ELR (cell line): ENCODE data around the gene TYROBP.
"Not testable (repeated sequence)": the region's sequence is repeated elsewhere in the genome, so short reads cannot be mapped to it uniquely, and the experiment has no call there.

Experiments
- DNase-seq: peaks from one replicate; pipeline ENCODE4 v3.0.0-alpha.2; 2015; ENCODE audit warnings: low read depth

The TYROBP gene

GRCh38 chr19:35908010-35908441 lies at the start of gene TYROBP:
Gene TYROBP (minus strand): TSS chr19:35908295. CDS start chr19:35908228, 67 bp downstream.
- DNase-seq = no peak

DNA sequence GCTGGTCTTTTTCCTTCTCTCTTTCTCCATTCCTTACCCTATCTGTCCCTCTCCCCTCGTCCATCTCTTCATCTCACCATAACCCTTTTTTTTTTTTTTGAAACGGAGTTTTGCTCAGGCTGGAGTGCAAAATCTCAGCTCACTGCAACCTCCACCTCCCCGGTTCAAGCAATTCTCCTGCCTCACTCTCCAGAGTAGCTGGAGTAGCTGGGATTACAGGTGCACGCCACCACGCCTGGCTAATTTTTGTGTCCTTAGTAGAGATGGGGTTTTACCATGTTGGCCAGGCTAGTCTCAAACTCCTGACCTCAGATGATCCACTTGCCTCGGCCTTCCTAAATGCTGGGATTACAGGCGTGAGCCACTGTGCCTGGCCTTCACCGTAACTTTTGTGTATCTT lies 49.3 kb upstream of the TYROBP start:
- not testable (repeated sequence) for DNase-seq

GRCh38 chr19:35955881-35956634 lies 48.0 kb upstream of the TYROBP start:
- no peak for DNase-seq

GRCh38 chr19:35949131-35949530 lies 41.0 kb upstream of the TYROBP start:
- no peak for DNase-seq

GRCh38 chr19:35946203-35946602 lies 38.1 kb upstream of the TYROBP start:
- DNase-seq = no peak

DNA sequence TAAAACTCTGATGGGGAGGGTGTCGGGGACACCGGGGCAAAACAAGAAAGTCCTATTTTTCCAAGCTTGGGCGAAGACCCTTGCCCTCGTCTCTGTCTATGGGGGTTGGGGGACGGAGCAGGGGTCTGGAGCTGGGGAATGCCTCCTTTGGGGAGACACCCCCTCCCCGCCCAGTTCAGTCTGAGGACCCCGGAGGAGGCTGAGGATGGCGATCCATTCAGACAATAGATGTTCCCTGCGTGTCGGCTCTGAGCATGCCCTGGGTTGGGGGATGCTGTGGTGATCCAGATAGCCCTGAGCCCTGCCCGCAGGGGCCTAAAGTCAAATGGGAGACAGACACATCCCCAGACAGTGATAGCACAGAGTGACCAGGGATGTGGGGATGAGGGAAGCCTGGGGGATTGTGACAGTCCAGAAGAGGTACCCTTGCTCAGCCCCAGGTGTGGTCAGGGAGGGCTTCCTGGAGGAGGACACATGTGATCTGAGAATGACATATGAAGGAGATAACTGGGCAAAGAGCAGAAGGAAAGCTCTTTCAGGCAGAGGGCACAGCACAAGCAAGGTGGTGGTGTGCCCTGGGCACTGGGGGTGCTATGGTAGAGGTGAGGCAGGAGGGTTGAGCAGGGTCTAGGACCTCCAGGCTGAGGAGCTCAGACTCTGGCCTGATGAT lies 37.2 kb upstream of the TYROBP start:
- no peak for DNase-seq

GRCh38 chr19:35944556-35944955 lies 36.5 kb upstream of the TYROBP start:
- no peak for DNase-seq

DNA sequence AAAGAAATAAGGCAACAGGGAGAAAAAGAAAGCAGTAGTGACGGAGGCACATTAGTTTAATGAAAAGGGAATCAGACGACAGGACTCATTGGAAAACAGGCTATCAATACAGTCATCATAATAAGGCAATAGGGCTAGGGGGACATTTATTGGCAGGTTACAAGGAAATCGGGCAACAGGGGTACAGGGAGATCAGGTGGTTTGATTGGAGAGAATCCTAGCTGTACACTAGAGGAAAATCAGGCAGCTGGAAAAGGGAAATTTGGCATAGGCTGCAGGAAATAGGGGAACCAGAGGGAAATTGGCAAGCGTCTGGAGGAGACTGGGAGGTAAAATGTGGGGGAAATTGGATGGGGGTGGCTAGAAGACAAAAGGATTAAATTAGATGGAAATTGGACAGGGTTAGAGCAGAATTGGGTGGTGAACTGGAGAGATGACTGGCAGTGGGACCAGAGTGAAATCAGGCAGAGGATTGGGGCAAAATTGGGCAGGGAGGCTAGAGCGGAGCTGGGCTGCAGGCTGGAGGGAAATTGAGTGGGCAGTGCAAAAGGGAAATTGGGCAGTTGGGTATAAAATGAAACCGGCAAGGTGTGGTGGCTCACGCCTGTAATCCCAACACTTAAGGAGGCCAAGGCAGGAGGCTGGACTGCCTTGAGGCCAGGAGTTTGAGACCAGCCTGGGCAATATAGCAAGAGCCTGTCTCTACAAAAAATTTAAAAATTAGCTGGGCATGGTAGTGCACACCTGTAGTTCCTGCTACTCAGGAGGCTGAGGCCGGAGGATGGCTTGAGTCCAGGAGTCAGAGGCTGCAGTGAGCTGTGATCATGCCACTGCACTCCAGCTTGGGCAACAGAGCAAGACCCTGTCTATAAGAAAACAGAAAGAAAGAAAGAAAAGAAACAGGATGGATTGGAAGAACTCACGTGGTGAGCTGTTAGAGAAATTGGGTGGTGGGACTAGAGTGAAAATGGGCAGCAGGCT lies 35.5 kb upstream of the TYROBP start:
- no peak for DNase-seq

GRCh38 chr19:35942235-35942634 lies 34.1 kb upstream of the TYROBP start:
- DNase-seq = no peak

DNA sequence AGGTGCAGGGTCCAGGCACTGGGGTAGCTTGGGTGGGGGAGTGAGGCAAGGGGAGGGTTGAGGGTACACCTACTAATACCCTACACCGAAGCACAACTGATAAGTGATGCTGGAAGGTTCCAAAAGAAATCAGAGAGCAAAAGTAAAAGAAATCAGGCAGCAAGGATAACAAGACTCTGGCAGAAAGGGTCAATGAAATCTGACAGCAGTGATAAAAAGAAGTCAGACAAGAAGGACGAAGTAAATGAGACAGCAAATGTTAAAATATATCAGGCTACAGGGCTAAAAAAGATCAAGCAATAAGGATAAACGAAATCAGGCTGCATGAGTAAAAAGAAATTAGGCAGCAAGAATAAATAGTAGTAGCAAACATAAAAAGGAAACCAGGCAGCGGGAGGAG lies 32.7 kb upstream of the TYROBP start:
- DNase-seq = no peak

DNA sequence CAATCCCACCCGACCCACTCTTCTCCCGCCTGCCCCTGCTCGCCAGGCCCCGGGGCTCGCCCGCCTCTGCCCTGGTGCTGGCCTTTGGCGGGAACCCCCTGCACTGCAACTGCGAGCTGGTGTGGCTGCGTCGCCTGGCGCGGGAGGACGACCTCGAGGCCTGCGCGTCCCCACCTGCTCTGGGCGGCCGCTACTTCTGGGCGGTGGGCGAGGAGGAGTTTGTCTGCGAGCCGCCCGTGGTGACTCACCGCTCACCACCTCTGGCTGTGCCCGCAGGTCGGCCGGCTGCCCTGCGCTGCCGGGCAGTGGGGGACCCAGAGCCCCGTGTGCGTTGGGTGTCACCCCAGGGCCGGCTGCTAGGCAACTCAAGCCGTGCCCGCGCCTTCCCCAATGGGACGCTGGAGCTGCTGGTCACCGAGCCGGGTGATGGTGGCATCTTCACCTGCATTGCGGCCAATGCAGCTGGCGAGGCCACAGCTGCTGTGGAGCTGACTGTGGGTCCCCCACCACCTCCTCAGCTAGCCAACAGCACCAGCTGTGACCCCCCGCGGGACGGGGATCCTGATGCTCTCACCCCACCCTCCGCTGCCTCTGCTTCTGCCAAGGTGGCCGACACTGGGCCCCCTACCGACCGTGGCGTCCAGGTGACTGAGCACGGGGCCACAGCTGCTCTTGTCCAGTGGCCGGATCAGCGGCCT lies 32.1 kb upstream of the TYROBP start:
- no peak for DNase-seq

GRCh38 chr19:35939307-35940077 lies 31.4 kb upstream of the TYROBP start:
- DNase-seq = no peak

DNA sequence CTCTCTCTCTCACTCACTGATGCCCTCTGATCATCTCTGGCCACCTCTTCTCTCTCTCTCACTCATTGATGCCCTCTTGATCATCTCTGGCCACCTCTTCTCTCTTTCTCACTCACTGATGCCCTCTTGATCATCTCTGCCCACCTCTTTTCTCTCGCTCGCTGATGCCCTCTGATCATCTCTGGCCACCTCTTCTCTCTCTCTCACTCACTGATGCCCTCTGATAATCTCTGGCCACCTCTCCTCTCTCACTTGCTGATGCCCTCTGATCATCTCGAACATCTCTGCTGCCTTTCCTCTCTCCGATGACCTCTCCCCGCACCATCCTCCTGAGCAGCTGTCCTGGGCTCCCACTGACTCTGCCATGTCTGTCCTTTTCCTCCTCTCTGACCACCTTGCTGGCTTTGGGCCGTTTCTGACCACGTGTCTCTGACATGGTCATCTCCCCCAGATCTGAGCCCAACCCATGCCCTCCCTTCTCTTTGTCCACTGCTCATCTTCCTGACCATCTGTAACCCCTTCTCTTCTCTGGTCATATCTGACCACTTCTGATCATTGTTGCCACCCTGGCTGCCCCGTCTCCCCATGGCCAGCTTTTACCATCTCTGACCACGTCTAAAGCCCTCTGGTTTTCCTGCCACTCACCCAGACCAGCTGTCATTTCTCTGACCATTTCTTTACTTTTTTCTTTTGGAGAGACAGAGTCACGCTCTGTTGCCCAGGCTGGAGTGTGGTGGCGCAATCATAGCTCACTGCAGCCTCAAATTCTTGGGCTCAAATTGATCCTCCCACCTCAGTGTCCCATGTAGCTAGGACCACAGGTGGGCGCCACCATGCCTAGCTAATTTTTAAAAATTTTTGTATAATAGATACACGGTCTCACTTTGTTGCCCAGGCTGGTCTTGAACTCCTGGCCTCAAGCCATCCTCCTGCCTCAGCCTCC lies 30.5 kb upstream of the TYROBP start:
- no peak for DNase-seq

GRCh38 chr19:35937345-35938281 lies 29.5 kb upstream of the TYROBP start:
- DNase-seq = no peak

GRCh38 chr19:35936738-35937268 lies 28.7 kb upstream of the TYROBP start:
- DNase-seq = no peak

DNA sequence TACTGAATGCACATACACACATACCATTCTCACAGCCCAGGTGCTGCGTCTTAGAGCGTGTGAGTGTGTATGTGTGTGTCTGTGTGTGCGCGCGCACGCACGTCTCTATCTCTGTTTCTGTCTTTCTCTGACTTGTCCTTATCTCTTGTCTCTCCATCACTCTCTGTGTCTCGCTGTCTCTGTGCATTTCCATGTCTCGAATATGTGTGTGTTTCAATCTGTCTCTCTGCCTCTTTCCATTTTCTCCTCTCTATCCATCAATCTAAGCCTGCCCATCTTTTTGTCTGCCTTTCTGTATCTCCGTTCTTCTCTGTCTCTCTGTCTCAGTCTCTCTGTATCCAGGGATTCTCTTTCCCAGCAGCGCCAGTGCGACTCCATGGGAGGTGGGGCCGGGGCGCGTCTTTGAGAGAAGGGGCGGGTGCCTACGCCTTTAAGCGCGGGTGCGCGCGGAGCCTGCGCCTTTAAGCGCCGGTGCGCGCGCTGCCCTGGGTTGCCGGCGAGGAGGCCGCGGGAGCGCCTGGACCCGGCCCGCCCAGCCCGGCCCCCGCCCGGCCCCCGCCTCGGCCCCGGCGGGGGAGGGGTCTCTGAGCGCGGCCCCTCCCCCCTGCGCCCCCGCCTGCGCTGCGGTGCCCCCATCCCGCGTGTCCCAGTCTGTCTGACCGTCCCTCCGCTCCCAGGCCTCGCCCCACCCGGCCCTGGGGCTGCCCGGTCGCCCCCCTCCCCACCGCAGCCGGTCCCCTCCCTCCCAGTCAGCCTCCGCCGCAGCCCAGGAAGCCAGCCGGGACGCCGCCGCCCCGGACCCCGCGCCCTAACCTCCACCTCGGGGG lies 28.0 kb upstream of the TYROBP start, which contains the start of gene LRFN3:
Gene LRFN3, plus strand, starts transcription at position 464 of the 827 bp plus-strand sequence. CDS start 3,052 bp downstream, outside the sequence.
- DNase-seq = peak; percentile 75

GRCh38 chr19:35932291-35932936 lies 24.3 kb upstream of the TYROBP start:
- DNase-seq = no peak
